Fibroblast of the aortic adventitia (primary cell): Measurements from ENCODE around the gene GLUL. TPM values are rescaled to one million over a fixed set of nuclear protein-coding genes. Genes with fewer than 3 reads are reported as not detected.
"Not testable (repeated sequence)": the region's sequence is repeated elsewhere in the genome, so short reads cannot be mapped to it uniquely, and the experiment has no call there.

Source experiments
- DNase-seq: peaks from one replicate; pipeline ENCODE4 v3.0.0-alpha.2; 2010; ENCODE audit warnings: low read depth
- H3K4me3 ChIP-seq: 2 replicates; pipeline ENCODE4 v1.5.1; 2011; ENCODE audit warnings: low read depth, mild to moderate bottlenecking, control low read depth, low read length, moderate library complexity
- total RNA-seq: library from RNA; depleted of rRNA; stranded (reverse); fragments of >200 nt; gene quantifications from 2 replicates; pipeline ENCODE4 v1.2.3, GENCODE V29; 2012; ENCODE audit warnings: low replicate concordance
- TF ChIP-seq, protein P1 (sequence below): IDR thresholded peaks from 2 replicates; pipeline ENCODE4 v1.5.1; 2011; ENCODE audit warnings: mild to moderate bottlenecking, low read length, control low read depth, inconsistent platforms; ENCODE audit not compliant: insufficient read depth

GLUL gene
- total RNA-seq, 1 donor, result 136 TPM

DNA sequence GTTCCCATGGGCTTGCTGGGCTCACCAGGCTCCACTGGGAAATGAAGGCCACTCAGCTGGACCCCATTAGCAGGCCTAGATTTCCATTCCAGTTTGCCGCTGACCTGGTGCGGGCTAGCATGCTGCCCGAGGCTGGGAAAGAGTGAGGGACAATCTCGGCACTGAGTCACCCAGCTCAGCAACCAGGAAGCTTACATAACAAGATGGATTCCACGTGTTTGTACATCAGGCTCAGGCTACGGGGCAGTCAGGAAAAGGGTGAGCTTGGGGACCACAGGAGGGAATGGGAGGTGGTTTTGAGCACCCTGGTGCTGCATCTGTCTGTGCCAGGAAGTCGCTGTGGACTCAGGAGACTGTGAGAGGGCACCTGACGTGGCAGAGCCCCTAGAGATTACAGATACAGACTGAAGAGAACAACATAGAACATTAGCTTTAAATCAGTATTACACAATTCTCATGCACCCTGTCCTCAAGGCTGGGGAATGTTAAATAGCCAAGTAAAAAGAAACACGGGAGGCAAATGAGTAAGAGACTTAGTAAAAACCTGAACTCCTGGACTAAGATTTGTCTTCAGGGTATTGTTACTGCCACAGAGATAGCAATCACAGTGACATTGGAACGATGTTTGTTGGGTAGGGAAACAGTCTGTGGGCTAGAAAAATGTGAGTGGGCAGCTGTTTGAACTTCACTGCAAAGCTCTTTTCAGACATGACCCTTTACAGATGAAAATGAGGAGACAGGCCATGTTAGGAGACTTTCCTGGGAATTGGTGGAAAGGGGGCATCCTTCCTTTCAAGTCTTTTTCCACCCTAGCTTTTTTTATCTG, 51.1 kb downstream of the GLUL start:
- no peak for DNase-seq
- H3K4me3 ChIP-seq, result no peak overlapping the region
- TF ChIP-seq, protein P1, sequence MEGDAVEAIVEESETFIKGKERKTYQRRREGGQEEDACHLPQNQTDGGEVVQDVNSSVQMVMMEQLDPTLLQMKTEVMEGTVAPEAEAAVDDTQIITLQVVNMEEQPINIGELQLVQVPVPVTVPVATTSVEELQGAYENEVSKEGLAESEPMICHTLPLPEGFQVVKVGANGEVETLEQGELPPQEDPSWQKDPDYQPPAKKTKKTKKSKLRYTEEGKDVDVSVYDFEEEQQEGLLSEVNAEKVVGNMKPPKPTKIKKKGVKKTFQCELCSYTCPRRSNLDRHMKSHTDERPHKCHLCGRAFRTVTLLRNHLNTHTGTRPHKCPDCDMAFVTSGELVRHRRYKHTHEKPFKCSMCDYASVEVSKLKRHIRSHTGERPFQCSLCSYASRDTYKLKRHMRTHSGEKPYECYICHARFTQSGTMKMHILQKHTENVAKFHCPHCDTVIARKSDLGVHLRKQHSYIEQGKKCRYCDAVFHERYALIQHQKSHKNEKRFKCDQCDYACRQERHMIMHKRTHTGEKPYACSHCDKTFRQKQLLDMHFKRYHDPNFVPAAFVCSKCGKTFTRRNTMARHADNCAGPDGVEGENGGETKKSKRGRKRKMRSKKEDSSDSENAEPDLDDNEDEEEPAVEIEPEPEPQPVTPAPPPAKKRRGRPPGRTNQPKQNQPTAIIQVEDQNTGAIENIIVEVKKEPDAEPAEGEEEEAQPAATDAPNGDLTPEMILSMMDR, result no peak

- H3K4me3 ChIP-seq, result no peak overlapping the region
- TF ChIP-seq, protein P1, result no peak
- DNase-seq, result no peak
Measured at GRCh38 chr1:182339684-182340083, 51.9 kb downstream of the GLUL start.

DNA sequence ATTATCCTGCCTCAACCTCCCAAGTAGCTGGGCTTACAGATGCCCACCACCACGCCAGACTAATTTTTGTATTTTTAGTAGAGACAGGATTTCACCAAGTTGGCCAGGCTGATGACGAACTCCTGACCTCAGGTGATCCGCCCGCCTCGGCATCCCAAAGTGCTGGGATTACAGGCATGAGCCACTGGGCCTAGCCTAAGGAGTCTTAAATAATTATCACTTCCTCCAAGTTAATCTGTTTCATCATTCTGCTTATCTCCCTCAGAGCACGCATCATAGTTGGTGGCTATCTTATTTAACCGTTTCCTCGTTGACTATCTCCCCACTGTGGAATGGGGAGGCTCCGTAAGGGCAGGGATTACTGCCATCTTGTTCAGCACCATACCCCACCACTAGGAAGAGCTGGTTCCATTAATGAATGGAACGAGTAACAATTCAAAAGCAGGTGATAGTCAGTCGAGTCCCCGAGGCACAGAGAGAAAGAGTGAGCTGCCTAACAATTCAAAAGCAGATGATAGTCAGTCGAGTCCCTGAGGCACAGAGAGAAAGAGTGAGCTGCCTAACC, 52.7 kb downstream of the GLUL start:
- H3K4me3 ChIP-seq, result no peak overlapping the region

GRCh38 chr1:182337736-182338571, 53.6 kb downstream of the GLUL start:
- TF ChIP-seq, protein P1, result no peak

More for the DNA sequence above, 52.7 kb downstream of the GLUL start:
- no peak for DNase-seq
- TF ChIP-seq, protein P1, result no peak

DNA sequence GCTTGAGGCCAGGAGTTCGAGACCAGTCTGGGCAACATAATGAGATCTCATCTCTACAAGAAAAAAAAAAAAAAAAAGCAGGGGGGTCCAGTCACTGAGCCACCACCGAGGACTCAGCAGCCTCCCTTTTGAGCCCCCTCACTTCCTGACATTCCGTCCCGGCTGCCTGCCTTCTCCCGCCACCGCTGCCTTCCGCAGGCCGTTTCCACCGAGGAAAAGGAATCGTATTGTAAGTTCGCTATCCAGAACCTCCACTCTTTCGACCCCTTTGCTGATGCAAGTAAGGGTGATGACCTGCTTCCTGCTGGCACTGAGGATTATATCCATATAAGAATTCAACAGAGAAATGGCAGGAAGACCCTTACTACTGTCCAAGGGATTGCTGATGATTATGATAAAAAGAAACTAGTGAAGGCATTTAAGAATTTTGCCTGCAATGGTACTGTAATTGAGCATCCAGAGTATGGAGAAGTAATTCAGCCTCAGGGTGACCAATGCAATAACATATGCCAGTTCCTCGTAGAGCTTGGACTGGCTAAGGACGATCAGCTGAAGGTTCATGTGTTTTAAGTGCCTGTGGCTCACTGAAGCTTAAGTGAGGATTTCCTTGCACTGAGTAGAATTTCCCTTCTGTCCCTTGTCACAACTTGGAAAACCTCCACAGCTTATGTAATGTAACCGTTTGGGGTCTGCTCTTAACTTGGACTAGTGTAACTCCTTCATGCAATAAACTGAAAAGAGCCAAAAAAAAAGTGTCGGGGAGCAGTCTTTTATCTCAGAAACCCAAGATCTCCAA, 55.6 kb downstream of the GLUL start:
- TF ChIP-seq, protein P1, result no peak
- no peak for DNase-seq

More at GRCh38 chr1:182337736-182338571, 53.6 kb downstream of the GLUL start:
- no peak overlapping the region for H3K4me3 ChIP-seq
- DNase-seq, result no peak

GRCh38 chr1:182333071-182333571, 58.5 kb downstream of the GLUL start:
- DNase-seq, result not testable (repeated sequence)

More for the DNA sequence above, 55.6 kb downstream of the GLUL start:
- H3K4me3 ChIP-seq, result no peak overlapping the region

More at GRCh38 chr1:182333071-182333571, 58.5 kb downstream of the GLUL start:
- H3K4me3 ChIP-seq, result not testable (repeated sequence)
